GM18858 (cell line): ENCODE results near the gene TSPAN5.

ENCODE experiments used
- ATAC-seq: cut with Tn5 transposase; IDR thresholded peaks from one replicate; pipeline ENCODE4 v1.9.1; 2021; ENCODE audit not compliant: unreplicated experiment

The TSPAN5 gene

GRCh38 chr4:98673978-98674377, 15.6 kb upstream of the TSPAN5 start:
- no peak for ATAC-seq

- ATAC-seq = no peak
Observed at GRCh38 chr4:98673288-98673644, 14.9 kb upstream of the TSPAN5 start.

GRCh38 chr4:98672583-98673287, 14.3 kb upstream of the TSPAN5 start:
- no peak for ATAC-seq

- no peak for ATAC-seq
Observed at GRCh38 chr4:98671131-98671530, 12.7 kb upstream of the TSPAN5 start.

GRCh38 chr4:98670186-98670585, 11.8 kb upstream of the TSPAN5 start:
- ATAC-seq = no peak

GRCh38 chr4:98669577-98669976, 11.2 kb upstream of the TSPAN5 start:
- ATAC-seq = no peak

- no peak for ATAC-seq
Observed at GRCh38 chr4:98664959-98665358, 6.5 kb upstream of the TSPAN5 start.

GRCh38 chr4:98663226-98664006, 5.0 kb upstream of the TSPAN5 start:
- ATAC-seq = peak; percentile 75

GRCh38 chr4:98662626-98663225, 4.3 kb upstream of the TSPAN5 start:
- ATAC-seq = no peak

- no peak for ATAC-seq
Observed at GRCh38 chr4:98662055-98662453, 3.6 kb upstream of the TSPAN5 start.

- no peak for ATAC-seq
Observed at GRCh38 chr4:98661371-98662054, 3.1 kb upstream of the TSPAN5 start.

- no peak for ATAC-seq
Observed at GRCh38 chr4:98659741-98660462, 1.5 kb upstream of the TSPAN5 start.

GRCh38 chr4:98659106-98659592, 738 bp upstream of the TSPAN5 start:
- ATAC-seq = no peak

GRCh38 chr4:98657531-98658286, 702 bp downstream of the TSPAN5 start:
- ATAC-seq = peak; percentile 1

GRCh38 chr4:98656886-98657285, 1.5 kb downstream of the TSPAN5 start:
- ATAC-seq = no peak

- no peak for ATAC-seq
Observed at GRCh38 chr4:98656443-98656842, 2.0 kb downstream of the TSPAN5 start.

- ATAC-seq = no peak
Observed at GRCh38 chr4:98653890-98654867, 4.2 kb downstream of the TSPAN5 start.

- ATAC-seq = no peak
Observed at GRCh38 chr4:98652996-98653395, 5.4 kb downstream of the TSPAN5 start.

GRCh38 chr4:98648602-98649001, 9.8 kb downstream of the TSPAN5 start:
- ATAC-seq = no peak
